Testis (tissue), 3 donors: ENCODE measurements around the gene TMEM232. TPM values are rescaled to one million over a fixed set of nuclear protein-coding genes. Genes with fewer than 3 reads are reported as not detected.

ENCODE experiments used
- DNase-seq: peaks from one replicate; pipeline ENCODE4 v3.0.0-alpha.2; 2019
- H3K27ac ChIP-seq, 2 donors: fragments of 200-600 bp; sonication (generic); one replicate each; pipeline ENCODE4 v1.5.1; 2019
- H3K27me3 ChIP-seq: fragments of 200-600 bp; sonication (generic); one replicate; pipeline ENCODE4 v1.5.1; 2019
- H3K36me3 ChIP-seq: fragments of 200-600 bp; sonication (generic); one replicate; pipeline ENCODE4 v1.5.1; 2017; ENCODE audit warnings: low read depth; ENCODE audit errors: missing control alignments
- H3K4me1 ChIP-seq: fragments of 200-600 bp; sonication (generic); one replicate; pipeline ENCODE4 v1.5.1; 2019
- H3K4me3 ChIP-seq, 2 donors: fragments of 200-600 bp; sonication (generic); one replicate each; pipeline ENCODE4 v1.5.1; 2017 to 2019
- H3K9me3 ChIP-seq: fragments of 200-600 bp; sonication (generic); one replicate; pipeline ENCODE4 v1.5.1; 2017
- CTCF ChIP-seq, 3 experiments: fragments of 450-650 bp in 2 of 3; fragments of 200-600 bp in 1 of 3; sonication (generic) in 1 of 3; IDR thresholded peaks; one replicate each; pipeline ENCODE4 v1.5.1; 2016 to 2019; ENCODE audit warnings: antibody characterized with exemption in 3 of 3, mild to moderate bottlenecking in 2 of 3, moderate library complexity in 1 of 3
- POLR2A ChIP-seq: fragments of 450-650 bp; IDR thresholded peaks from one replicate; pipeline ENCODE4 v1.6.1; 2017; ENCODE audit warnings: antibody characterized with exemption, mild to moderate bottlenecking, moderate library complexity
- WGBS, 2 donors: methylation state at CpG; one replicate each; pipeline ENCODE4 v1.1.5; 2018; 5-methylcytosine and 5-hydroxymethylcytosine counted together
- intact Hi-C: fragments of 100-400 bp; cut with DNase I; formaldehyde crosslinking; loops from one replicate; pipeline ENCODE4 v1.15.1; 2023; ENCODE audit warnings: low total_unique reads
- polyA plus RNA-seq: library from polyadenylated mRNA; stranded (reverse); fragments of 350-450 nt; fragmentation: Illumina TruSeq; extraction: RNeasy Lipid Tissue Mini Kit (QIAGEN cat#74804); gene quantifications from one replicate; pipeline ENCODE4 v1.2.3, GENCODE V29; 2014; ENCODE audit warnings: low read depth, low replicate concordance; ENCODE audit not compliant: insufficient read depth
- total RNA-seq, 2 donors: library from RNA; depleted of rRNA; stranded (reverse); fragments of >200 nt; gene quantifications; one replicate each; pipeline ENCODE4 v1.2.3, GENCODE V29; 2016

Gene TMEM232
- total and polyA plus RNA-seq, 3 donors from 2014 or later: 28.1 to 42.6 (median 32.0) TPM

GRCh38 chr5:110492446-110492845 lies 234.0 kb downstream of the TMEM232 start:
- Histone ChIP-seq H3K9me3 (no peaks in the 10 kb centered on the region), H3K4me1 (no peaks in the 10 kb centered on the region), H3K36me3 (no peaks in the 10 kb centered on the region), H3K4me3 (no peak overlapping the region), H3K27me3 (no peaks in the 10 kb centered on the region), H3K27ac (no peak overlapping the region)
- intact Hi-C loops: no loop called here
- TF ChIP-seq POLR2A (no peak), CTCF (IDR thresholded peaks at IDR 0.05) (no peak)
- DNase-seq: no peak

GRCh38 chr5:110478895-110479294 lies 247.6 kb downstream of the TMEM232 start:
- Histone ChIP-seq H3K27me3 (no peaks in the 10 kb centered on the region), H3K4me1 (no peaks in the 10 kb centered on the region), H3K9me3 (no peaks in the 10 kb centered on the region), H3K36me3 (no peaks in the 10 kb centered on the region), H3K4me3 (no peak overlapping the region), H3K27ac (no peak overlapping the region)
- no peak for TF ChIP-seq POLR2A
- no peak for TF ChIP-seq CTCF (IDR thresholded peaks at IDR 0.05)
- 84 to 87% methylated on average over 2 of the region's 2 CpGs for WGBS, 2 donors
- intact Hi-C loops: no loop called here
- no peak for DNase-seq

GRCh38 chr5:110477911-110478310 lies 248.6 kb downstream of the TMEM232 start:
- TF ChIP-seq POLR2A (no peak), CTCF (IDR thresholded peaks at IDR 0.05) (no peak)
- no peaks in the 10 kb centered on the region for H3K27me3 ChIP-seq
- H3K4me1 ChIP-seq: no peaks in the 10 kb centered on the region
- H3K36me3 ChIP-seq: no peaks in the 10 kb centered on the region
- H3K27ac ChIP-seq: no peak overlapping the region
- H3K4me3 ChIP-seq: no peak overlapping the region
- no peak for DNase-seq
- whole genome bisulfite sequencing, 2 donors: 85 to 88% methylated on average over 3 of the region's 3 CpGs
- intact Hi-C loops: no loop called here
- H3K9me3 ChIP-seq: no peaks in the 10 kb centered on the region

GRCh38 chr5:110476164-110476563 lies 250.3 kb downstream of the TMEM232 start:
- Histone ChIP-seq H3K4me1 (no peaks in the 10 kb centered on the region), H3K36me3 (no peaks in the 10 kb centered on the region), H3K9me3 (no peaks in the 10 kb centered on the region), H3K27me3 (no peaks in the 10 kb centered on the region), H3K4me3 (no peak overlapping the region), H3K27ac (no peak overlapping the region)
- TF ChIP-seq CTCF (IDR thresholded peaks at IDR 0.05) (no peak), POLR2A (no peak)
- intact Hi-C loops: no loop called here
- no peak for DNase-seq

GRCh38 chr5:110475529-110475928 lies 250.9 kb downstream of the TMEM232 start:
- no peaks in the 10 kb centered on the region for H3K4me1 ChIP-seq
- TF ChIP-seq CTCF (IDR thresholded peaks at IDR 0.05): no peak
- TF ChIP-seq POLR2A: no peak
- H3K27ac ChIP-seq: no peak overlapping the region
- H3K4me3 ChIP-seq: no peak overlapping the region
- no peak for DNase-seq
- intact Hi-C loops: no loop called here
- no peaks in the 10 kb centered on the region for H3K36me3 ChIP-seq
- 85 to 86% methylated on average over 1 of the region's 1 CpG for WGBS, 2 donors
- no peaks in the 10 kb centered on the region for H3K9me3 ChIP-seq
- no peaks in the 10 kb centered on the region for H3K27me3 ChIP-seq
